ENCODE results near the gene SHH. TPM values are rescaled to one million over a fixed set of nuclear protein-coding genes. Genes with fewer than 3 reads are reported as not detected.

The SHH gene
- total RNA-seq, 1 experiment from 2014 or later, result 22.9 TPM

- in situ Hi-C loops (cut with HindIII; ENCODE audit: low pct_unique_long_range_greater_than_20kb, low sequenced_read_pairs) (no loop called here), intact Hi-C loops (cut with micrococcal nuclease; ENCODE audit: unreplicated experiment) (no loop called here)
- Histone ChIP-seq H3K27me3 (ENCODE audit: control insufficient read depth, insufficient read depth, low read length) (no peaks in the 10 kb centered on the region), H3K36me3 (ENCODE audit: control insufficient read depth, insufficient read depth, low read length) (no peaks in the 10 kb centered on the region), H3K27ac (ENCODE audit: low read length) (no peak overlapping the region), H3K4me3 (ENCODE audit: low read depth in 2 of 2, low read length in 2 of 2) (no peak overlapping the region), H3K4me1 (ENCODE audit: control insufficient read depth, insufficient read depth, low read length) (peaks cover 3% of the 10 kb centered on the region), H3K9me3 (ENCODE audit: control insufficient read depth, insufficient read depth, low read depth, low read length) (no peaks in the 10 kb centered on the region)
- no TSS peak for BruUV-seq (replicated peaks)
- TF ChIP-seq TCF7L2 (IDR thresholded peaks at IDR 0.05; ENCODE audit: low read depth, low read length) (no peak), SIN3A (IDR thresholded peaks at IDR 0.05; ENCODE audit: borderline replicate concordance, insufficient read depth, low read depth, low read length) (no peak), POLR2AphosphoS5 (IDR thresholded peaks at IDR 0.05; ENCODE audit: low read depth, low read length) (no peak)
- TF ChIP-seq, protein P1, sequence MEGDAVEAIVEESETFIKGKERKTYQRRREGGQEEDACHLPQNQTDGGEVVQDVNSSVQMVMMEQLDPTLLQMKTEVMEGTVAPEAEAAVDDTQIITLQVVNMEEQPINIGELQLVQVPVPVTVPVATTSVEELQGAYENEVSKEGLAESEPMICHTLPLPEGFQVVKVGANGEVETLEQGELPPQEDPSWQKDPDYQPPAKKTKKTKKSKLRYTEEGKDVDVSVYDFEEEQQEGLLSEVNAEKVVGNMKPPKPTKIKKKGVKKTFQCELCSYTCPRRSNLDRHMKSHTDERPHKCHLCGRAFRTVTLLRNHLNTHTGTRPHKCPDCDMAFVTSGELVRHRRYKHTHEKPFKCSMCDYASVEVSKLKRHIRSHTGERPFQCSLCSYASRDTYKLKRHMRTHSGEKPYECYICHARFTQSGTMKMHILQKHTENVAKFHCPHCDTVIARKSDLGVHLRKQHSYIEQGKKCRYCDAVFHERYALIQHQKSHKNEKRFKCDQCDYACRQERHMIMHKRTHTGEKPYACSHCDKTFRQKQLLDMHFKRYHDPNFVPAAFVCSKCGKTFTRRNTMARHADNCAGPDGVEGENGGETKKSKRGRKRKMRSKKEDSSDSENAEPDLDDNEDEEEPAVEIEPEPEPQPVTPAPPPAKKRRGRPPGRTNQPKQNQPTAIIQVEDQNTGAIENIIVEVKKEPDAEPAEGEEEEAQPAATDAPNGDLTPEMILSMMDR (IDR thresholded peaks at IDR 0.05), result no peak
- TF ChIP-seq, protein P2, sequence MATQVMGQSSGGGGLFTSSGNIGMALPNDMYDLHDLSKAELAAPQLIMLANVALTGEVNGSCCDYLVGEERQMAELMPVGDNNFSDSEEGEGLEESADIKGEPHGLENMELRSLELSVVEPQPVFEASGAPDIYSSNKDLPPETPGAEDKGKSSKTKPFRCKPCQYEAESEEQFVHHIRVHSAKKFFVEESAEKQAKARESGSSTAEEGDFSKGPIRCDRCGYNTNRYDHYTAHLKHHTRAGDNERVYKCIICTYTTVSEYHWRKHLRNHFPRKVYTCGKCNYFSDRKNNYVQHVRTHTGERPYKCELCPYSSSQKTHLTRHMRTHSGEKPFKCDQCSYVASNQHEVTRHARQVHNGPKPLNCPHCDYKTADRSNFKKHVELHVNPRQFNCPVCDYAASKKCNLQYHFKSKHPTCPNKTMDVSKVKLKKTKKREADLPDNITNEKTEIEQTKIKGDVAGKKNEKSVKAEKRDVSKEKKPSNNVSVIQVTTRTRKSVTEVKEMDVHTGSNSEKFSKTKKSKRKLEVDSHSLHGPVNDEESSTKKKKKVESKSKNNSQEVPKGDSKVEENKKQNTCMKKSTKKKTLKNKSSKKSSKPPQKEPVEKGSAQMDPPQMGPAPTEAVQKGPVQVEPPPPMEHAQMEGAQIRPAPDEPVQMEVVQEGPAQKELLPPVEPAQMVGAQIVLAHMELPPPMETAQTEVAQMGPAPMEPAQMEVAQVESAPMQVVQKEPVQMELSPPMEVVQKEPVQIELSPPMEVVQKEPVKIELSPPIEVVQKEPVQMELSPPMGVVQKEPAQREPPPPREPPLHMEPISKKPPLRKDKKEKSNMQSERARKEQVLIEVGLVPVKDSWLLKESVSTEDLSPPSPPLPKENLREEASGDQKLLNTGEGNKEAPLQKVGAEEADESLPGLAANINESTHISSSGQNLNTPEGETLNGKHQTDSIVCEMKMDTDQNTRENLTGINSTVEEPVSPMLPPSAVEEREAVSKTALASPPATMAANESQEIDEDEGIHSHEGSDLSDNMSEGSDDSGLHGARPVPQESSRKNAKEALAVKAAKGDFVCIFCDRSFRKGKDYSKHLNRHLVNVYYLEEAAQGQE (IDR thresholded peaks at IDR 0.05; ENCODE audit: insufficient read depth in 1 of 2, low read depth in 2 of 2, low read length in 1 of 2), result no peak
- POLR2A ChIA-PET, result no interaction called here
- CTCF ChIA-PET, result no interaction called here
- ATAC-seq (no peak), DNase-seq (ENCODE audit: low read depth, low spot score) (no peak)
Measured at GRCh38 chr7:155832581-155832981, 20.3 kb upstream of the SHH start.

GRCh38 chr7:155831807-155832524, 19.7 kb upstream of the SHH start:
- Histone ChIP-seq H3K9me3 (ENCODE audit: control insufficient read depth, insufficient read depth, low read depth, low read length) (no peaks in the 10 kb centered on the region), H3K4me1 (ENCODE audit: control insufficient read depth, insufficient read depth, low read length) (peaks cover 3% of the 10 kb centered on the region), H3K4me3 (ENCODE audit: low read depth in 2 of 2, low read length in 2 of 2) (no peak overlapping the region), H3K27me3 (ENCODE audit: control insufficient read depth, insufficient read depth, low read length) (no peaks in the 10 kb centered on the region), H3K36me3 (ENCODE audit: control insufficient read depth, insufficient read depth, low read length) (no peaks in the 10 kb centered on the region), H3K27ac (ENCODE audit: low read length) (no peak overlapping the region)
- ChIA-PET CTCF (no interaction called here), POLR2A (no interaction called here)
- no peak for ATAC-seq
- BruUV-seq (replicated peaks), result no TSS peak
- no peak for DNase-seq (ENCODE audit: low read depth, low spot score)
- no peak for TF ChIP-seq SIN3A (IDR thresholded peaks at IDR 0.05; ENCODE audit: borderline replicate concordance, insufficient read depth, low read depth, low read length)
- TF ChIP-seq POLR2AphosphoS5 (IDR thresholded peaks at IDR 0.05; ENCODE audit: low read depth, low read length), result no peak
- TF ChIP-seq, protein P2 (IDR thresholded peaks at IDR 0.05; ENCODE audit: insufficient read depth in 1 of 2, low read depth in 2 of 2, low read length in 1 of 2), result no peak
- no peak for TF ChIP-seq TCF7L2 (IDR thresholded peaks at IDR 0.05; ENCODE audit: low read depth, low read length)
- TF ChIP-seq, protein P1 (IDR thresholded peaks at IDR 0.05), result no peak
- intact Hi-C loops (cut with micrococcal nuclease; ENCODE audit: unreplicated experiment) (no loop called here), in situ Hi-C loops (cut with HindIII; ENCODE audit: low pct_unique_long_range_greater_than_20kb, low sequenced_read_pairs) (no loop called here)

All from Panc1 (cell line).